Activated CD8-positive, alpha-beta memory T cell treated with anti-CD3 and anti-CD28 coated beads, Interleukin-2, amount 50 U/mL, for 24 hours (primary cell): ENCODE results near the gene THSD4.

Experiments used
- DNase-seq: peaks from one replicate; pipeline ENCODE4 v3.0.0-alpha.2; 2020; ENCODE audit errors: extremely low read depth

The THSD4 gene

DNA sequence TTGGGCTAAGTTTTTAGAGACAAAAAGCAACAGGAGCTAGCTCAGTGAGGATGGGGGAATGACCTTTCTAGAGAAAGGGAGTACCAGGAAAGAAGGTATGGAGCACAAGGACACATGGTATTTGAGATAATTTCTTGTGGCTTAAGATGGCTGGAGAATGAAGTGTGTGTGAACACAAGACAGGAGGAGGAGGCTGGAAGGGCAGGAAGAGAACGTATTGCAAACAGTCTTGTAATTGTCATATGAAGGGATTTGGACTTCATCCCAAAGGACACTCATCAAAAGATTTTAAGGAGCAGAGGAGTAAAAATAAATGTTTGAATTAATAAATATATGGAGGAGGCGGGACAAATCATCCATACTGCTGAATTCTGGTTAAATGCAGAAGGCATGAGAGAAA lies 426.5 kb downstream of the THSD4 start:
- DNase-seq = no peak

DNA sequence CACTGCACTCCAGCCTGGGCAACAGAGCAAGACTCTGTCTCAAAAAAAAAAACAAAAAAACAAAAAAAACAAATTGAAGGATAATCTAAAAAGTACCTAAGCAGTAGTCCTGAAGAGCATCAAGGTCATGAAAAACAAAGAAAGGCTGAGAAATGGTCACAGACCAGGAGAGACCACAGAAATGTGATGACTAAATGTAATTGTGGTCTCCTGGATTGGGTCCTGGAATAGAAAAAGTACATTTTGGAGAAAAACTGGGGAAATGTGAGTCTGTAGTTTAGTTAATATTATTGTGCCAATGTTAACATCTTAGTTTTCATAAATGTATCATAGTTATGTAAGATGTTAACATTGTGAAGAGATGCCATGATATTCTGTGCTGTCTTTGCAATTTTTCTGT lies 427.6 kb downstream of the THSD4 start:
- no peak for DNase-seq

DNA sequence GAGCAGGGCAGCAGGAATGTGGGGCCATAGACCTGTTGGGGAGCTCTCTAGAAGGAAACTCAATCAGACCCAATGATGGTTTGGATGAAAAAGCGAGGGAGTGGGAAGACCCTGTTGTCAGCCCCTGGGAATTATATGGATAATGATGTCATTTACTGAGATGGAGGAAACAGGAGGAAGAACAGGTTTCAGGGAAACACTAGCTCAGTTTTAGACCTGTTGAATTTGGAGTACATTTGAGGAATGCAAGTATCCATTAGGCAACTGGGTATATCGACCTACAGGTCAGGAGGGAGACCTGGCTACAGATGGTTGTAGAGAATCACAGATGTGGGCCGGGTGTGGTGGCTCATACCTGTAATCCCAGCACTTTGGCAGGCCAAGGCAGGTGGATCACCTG lies 428.1 kb downstream of the THSD4 start:
- no peak for DNase-seq

DNA sequence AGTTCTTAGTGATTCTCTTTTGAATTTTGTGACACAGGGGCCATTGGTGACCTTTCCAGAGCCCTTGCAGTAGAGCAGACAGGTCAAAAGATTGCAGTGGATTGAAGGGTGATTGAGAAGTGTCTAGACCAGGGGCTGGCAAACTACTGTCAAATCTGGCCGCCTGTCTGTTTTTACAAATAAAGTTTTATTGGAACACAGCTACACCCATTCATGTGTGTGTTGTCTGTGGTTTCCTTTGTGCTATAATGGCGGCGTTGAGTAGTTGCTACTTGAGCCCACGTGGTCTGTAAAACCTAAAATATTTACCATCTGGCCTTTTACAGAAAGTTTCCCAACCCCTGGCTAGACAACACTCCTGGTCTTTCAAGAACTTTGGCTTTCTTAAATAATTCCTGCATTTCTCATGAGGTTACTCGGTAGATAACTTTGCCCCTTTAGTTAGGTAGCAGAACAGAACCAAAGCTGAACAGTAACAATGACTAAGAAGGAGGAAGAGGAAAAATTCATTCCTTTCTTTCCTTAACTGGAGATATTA lies 430.0 kb downstream of the THSD4 start:
- DNase-seq = no peak

DNA sequence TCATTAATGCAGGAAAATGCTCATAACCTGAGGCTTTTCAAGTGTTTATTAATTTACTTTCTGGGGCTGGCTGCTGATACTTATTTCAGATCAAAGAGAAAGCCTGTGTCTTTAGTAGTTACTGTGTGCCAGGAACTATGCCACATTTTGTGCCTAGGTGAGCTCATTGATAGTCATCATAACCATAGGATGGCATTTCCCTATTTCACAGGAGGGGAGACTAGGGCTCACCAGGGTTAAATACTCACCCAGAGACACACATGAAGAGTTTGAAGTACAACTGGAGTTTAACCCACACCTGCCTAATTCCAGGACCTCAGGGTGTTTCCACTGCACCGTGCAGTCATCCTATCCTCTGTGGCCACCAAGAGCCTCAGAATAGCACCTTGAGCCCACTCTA lies 430.7 kb downstream of the THSD4 start:
- DNase-seq = no peak

DNA sequence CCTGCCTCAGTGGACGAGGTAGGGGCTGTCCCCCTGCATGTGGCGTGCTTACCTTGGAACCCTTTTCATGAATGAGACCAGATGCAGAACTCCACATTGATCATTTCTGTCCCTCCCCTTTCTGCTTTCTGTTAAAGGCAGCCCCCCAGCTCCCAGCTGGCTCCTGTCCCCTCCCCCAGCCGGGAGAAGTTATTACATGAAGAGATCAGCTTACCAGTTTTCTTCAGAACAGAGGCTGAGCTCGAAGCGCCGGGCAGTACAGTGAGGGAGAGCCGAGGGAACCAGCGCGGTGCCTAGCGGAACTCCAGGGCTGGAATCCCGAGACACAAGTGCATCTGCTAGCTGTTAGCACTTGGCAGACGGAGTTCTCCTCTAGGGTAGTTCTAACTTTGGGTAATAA lies 431.7 kb downstream of the THSD4 start:
- DNase-seq = no peak

DNA sequence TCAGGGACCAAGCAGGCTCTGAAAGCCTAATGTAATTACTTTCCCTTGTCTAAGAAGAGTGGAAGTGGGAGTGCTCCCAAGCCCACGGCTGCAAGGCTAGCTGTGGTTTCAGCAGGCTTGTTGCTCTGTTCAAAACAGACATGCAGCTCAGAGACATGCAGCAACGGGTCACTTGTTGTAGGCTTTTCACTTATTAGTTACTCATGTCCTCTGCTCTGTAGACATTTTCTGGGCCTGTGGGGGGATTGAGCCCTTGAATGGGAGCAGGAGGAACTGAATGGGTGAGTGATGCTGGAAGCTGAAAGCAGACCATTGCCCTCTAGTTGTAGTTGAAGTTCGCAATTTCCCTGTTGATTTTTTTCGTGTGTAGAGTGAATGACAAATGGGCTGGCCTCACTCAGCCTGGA lies 433.1 kb downstream of the THSD4 start:
- no peak for DNase-seq

DNA sequence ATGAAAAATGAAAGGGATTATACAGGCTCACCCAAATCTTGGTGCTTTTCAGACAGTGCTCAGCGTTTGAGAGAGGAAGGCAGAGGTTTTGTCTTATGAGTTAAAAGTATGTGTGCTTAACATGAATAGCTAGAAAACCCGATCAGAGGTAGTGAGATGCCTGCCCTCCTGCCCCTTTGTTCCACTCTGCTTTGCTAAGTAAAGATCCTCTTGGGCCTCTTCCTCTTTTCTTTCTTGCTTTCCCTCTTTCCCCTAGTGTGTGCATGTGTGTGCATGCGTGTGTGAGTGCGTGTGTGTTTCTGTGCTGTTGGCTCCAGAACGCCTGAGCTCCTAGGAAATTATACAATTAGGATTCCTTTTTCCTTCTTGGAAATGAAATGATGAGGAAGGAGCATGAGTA lies 433.8 kb downstream of the THSD4 start:
- no peak for DNase-seq

DNA sequence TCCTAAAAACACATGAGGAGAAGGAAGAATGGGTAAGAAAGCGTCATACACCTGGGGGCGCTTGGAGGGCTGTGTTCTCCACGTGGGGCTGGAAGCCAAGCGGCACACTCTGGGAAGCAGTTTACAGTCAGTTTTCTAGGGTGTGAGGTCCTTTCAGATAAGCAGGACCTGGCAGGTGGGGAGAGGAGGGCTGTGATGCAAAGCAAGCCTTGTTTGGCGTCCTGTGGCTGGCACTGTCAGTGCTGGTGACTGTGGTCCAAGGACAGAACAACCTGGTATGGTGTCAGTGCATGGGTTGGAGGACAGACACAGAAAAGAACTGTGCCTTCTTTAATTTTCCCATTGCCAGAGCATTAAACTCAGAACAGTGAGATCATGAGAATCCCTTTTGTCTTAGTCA lies 434.4 kb downstream of the THSD4 start:
- no peak for DNase-seq

DNA sequence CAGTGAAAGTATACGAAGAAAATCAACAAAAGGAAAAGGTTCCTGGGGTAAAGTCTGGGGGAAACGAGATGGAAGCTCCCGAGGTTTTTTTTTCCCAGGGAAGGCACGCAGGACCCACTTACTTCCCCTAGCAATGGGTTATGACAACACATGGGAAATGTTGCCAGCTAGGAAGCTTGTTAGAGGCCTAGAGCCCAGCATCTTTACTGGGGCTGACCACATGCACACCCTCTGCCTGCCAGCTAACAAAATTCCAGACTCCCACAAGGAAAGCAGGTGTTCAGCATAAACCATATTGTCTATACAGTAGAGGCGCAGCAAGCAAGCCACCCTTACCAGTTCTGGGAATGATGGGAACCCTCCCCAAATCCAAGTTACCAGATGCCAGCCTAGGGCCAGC lies 436.3 kb downstream of the THSD4 start:
- no peak for DNase-seq

DNA sequence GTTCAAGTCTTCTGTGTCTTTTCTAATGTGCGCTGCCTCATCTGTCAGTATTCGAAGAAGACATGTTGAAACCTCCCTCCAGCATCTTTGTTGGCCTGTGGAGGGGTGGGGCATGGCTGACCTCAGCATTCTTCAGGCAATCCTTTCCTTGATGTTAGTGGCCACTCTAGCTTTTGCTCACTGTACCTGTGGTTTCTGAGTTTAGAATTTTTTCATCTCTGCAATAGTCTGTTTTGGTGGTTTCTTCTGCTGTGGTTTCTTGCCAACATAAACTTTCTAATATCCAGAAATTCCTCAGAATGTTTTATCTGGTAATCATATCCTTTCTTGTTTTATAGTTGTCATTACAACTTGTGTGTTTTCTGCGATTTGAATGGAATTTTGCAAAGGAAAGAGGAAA lies 443.8 kb downstream of the THSD4 start:
- DNase-seq = no peak

DNA sequence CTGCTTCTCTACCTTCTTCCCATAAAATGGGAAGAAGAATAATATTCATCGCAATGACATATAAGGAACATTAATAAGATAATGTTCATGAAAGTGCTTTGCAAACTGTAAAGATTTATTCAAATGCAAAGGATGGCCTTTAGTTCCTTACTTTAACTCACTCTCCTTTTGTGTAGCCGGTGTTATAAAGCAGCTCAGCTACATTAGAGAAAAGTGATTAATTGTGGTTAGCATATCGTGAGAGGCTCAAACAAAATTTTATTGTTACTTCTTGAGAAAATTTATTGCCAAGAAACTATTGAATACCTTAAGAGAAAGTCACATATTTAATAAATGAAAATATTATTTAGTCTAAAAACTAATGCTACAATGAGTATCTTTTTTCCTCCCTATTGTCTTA lies 444.3 kb downstream of the THSD4 start:
- no peak for DNase-seq

DNA sequence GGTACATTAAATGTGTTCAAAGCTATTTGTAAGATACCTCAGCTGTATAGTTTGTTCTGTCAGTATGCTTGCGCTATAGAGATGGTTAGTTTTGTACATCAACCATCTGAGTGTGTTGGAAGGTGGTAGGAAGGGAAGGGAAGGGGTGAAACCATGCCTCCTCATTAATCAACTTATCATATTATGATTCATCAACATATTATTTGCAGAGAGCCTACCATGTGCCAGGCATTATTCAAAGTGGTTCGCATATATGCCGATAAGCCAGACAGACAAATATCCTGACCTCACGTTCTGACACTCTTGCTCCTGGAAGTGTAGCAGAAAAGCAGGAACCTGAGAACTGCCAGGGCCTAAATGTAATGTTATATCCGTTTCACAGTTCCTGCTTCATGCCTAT lies 447.0 kb downstream of the THSD4 start:
- no peak for DNase-seq

DNA sequence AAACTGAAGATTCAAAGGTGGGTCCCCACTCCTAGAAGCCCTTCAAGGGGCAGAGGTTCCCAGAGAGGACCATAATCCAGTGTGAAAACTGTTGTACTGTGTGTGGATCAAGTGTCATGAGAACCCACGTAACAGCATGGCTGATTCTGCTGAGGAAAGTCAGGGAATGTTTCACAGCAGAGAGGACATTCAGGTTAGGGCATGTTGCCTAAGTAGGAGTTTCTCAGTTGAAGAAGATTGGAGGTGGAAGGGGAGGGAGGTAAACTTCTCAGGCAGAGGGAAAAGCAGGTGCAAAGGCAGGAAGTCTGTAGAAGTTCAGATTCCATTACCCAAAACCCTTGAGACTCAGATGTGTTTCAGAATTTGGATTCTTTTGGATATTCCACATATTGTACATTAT lies 448.9 kb downstream of the THSD4 start:
- DNase-seq = no peak

DNA sequence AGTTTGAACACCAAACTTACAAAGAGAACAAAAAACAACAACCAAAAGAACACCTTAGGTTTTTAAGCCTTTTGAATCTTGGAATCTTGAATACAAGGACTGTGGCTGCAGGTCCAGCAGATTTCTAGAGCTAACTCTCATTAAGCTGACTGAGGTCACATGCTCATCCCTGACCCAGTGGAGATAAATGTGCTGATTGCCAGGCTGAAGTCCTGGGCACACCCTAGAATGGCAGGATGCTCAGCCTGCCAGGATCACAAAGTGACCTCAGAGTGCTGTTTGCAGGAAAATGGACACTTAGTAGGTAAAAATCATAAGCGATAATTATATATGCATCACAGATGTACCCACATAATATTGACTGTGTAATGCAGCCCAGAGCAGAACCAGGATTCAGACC lies 449.7 kb downstream of the THSD4 start:
- no peak for DNase-seq

DNA sequence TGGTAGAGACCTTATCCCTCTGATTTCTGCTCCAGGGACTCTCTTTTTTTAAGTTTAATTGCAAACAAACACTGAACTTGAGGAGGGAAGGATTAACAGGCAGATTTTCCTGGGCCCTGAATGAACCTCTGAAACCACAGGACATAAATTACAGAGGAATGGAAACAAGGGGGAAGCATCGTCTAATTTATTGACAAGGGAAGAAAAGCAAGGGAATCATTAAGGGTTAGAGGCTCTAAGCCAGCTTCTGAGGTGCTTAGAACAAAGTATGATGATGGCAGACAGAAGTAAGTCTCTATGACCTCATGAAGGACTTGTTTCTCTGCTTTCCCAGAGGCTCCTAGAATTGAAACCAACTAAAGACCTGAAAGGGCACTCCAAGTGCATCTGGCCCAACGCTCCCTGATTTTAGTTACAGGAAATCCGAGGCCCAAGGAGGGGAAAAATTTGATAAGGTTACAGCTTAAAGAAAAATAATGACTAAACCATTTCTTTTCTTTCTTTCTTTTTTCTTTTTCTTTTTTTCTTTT lies 450.4 kb downstream of the THSD4 start:
- no peak for DNase-seq

DNA sequence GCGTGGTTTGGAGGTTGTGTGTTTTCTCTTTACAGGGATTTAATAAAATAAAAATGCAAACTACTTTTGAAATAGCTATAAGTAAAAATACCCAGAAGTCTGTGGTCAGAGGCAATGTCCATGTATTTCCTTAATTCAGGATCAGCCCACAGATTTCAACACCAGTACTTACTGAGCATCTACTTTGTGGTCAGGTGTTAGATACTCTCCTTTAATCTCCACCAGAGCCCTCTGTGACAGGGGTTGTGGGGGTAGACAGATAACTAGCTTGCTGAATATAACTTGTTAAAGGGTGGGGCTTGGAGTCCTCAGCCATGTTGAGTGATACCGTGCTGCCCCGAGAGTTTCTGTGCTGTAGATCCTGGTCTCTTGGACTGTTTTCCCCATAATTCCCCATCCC lies 451.0 kb downstream of the THSD4 start:
- no peak for DNase-seq

DNA sequence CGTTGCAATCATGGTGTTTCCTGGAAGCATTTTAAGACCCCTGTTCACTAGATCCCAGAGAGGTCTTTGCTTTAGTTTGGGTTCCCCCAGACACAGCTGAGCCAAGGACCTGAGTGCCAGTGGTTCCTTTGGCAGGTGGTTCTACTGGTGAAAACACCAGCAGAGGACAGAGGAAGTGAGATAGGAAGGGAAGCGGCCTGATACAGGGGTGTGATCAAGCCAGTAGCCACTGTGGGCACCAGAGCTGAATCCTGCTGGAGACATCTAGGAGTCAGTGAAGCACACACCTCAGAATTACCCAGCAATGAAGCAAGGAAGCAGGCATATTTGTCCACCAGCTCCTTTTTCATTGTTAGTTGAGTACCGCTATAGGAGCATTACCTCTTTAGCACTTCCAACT lies 451.9 kb downstream of the THSD4 start:
- DNase-seq = no peak

DNA sequence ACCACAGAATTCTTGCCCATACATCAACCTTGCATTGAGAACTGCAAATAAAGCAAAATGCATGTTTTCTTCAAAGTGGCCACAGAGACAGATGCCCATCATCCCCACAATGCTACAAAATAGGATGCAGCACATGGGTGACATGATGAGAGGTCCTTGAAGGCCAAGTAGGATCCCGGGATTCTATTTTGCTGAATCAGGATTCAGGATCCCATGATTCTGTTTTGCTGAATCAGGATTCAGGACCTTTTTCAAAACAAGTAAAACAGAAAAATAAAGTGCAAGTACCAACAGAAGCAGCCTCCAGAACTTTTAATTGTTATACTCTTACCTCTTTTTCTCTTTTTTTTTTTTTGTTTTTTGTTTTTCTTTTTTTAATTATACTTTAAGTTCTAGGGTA lies 453.0 kb downstream of the THSD4 start:
- DNase-seq = no peak

DNA sequence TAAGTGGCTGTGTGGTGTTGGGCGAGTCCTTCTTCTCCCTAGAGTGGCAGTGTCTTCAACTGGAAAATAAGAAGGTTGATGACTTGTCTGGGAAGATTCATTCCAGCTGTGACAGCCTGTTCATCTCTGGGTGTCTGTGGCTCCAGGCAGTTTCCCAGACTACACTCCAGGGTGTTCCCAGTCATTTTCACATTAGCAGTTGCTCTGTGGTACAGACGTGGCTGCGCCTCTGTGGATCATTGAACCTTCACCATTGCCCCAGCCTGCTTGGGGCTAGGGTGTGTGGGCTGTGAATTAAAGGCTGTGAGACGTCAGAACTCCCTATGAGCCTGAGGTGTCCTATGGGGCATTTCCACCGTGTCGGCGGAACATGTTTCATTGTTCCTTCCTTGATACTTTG lies 455.5 kb downstream of the THSD4 start:
- no peak for DNase-seq

DNA sequence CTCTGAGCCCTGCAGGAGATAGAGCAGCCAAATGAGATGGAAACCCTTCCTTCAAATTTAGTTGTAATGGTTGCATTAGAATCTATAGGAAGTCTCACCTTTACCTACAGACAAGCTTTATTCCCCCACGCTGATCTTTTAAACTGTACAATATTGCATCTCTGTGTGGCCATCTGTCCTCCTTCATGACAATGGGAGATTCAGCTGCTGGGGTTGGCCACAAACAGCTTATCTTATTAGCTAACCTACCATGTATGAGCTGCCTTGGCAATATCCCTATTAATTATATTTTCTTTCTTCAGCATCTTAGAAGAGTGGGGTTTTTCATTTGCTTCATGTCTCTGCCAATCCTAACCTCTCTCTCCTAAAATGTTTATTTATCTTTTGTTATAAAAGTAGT lies 456.4 kb downstream of the THSD4 start:
- no peak for DNase-seq

DNA sequence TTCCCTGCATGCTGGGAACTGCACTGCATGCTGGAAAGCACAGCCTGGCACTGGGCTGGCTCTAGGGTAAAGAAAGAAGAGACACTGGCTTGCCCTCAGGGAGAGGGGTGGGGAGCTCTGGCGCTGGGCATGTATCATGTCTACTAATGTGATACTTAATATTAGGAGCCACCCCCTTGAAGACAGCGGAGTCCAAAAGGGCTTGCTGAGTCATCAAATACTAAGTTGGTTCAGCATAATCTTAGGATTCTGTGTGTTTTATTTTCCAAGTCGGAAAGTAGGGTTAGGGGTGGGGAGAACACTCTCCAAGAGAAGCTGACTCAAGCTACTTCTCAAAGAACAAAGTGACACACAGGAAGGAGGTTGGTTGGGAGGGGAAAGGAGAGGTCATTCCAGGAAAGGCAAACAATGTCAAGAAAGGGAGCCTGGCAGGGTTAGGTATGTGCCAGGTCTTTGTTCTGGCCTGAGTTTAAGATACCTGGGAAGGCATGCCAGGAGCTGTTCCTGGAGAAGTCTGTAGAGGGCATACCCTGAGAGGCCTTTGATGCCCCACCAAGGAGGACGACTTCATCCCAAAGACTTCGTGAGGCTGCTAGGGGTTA lies 457.3 kb downstream of the THSD4 start:
- no peak for DNase-seq

DNA sequence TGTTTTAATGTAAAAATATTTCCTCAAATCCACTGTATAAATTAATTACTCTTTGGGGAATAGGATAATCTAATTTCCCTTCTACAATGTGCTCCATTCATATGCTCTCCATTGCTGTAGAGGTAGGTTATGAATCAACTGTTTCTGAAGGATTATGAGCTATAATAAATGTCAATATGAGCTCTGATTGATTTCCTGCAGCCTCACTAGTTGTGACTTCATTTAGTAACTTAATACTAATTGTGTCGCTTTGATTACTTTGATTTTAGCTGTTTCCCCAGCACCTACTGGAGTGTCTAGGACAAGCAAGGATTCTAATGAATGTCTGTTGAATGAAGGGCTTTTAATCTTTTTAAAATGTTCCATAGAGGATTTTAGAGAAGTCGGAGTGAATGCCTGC lies 458.3 kb downstream of the THSD4 start:
- DNase-seq = no peak

DNA sequence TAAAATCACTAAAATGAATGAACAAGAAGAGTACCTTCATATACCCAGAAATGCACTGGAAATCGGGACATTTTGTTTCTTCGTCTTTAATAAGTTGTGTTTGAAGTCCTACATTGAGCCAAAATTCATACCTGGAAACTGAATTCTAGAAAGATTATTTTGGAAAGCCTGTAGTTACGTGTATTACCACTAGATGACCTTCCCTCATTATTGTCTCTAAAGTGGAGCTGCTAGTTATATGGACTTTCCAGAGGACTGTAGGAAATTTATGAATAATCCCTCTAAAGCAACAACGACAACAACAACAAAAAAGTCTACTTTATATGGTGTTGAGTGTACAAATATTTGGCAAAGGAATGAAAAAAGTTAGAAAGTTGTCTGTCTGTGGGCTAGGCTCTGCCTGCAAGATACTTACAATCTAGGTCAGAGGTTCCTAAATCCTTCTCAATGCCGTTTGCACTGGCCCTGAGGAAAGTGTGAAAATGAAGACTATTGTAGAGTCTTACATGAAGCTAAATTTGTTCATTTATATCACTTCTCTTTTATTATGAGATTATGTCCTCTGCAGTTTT lies 460.3 kb downstream of the THSD4 start:
- DNase-seq = no peak
